ENCODE measurements around the gene KLF6. TPM values are rescaled to one million over a fixed set of nuclear protein-coding genes. Genes with fewer than 3 reads are reported as not detected.

Gene KLF6
- total RNA-seq, 1 donor from 2014 or later, result 151 TPM

- no peak for ATAC-seq (ENCODE audit: low read depth)
- H3K36me3 Mint-ChIP-seq (ENCODE audit: low read depth), result peaks cover 9% of the 10 kb centered on the region
- no peak for TF ChIP-seq CTCF (IDR thresholded peaks at IDR 0.05)
- no peak for DNase-seq
- intact Hi-C loops (cut with micrococcal nuclease), result no loop called here
- H3K4me1 Mint-ChIP-seq, result peaks cover 77% of the 10 kb centered on the region
- no peaks in the 10 kb centered on the region for H3K27me3 Mint-ChIP-seq
- H3K27ac Mint-ChIP-seq, result no peak overlapping the region
- CTCF ChIA-PET, result interaction anchor here (0.9 kb wide), 1 partner anchor 18 kb away, joined by 3 read pairs; no protein-coding TSS in a partner anchor
- no peak overlapping the region for H3K4me3 Mint-ChIP-seq
- POLR2A ChIA-PET, result interaction anchor here (0.9 to 3.9 kb wide), 7 partner anchors 11 to 279 kb away, joined by 3 to 39 read pairs (median 5); partner anchors contain the start of gene KLF6
- H3K9me3 Mint-ChIP-seq, result peaks cover 5% of the 10 kb centered on the region
These were observed 21.0 kb downstream of the KLF6 start for GRCh38 chr10:3763852-3764625.

- Mint-ChIP-seq H3K27ac (peak overlapping the region; percentile 99), H3K27me3 (no peaks in the 10 kb centered on the region), H3K36me3 (ENCODE audit: low read depth) (peaks cover 10% of the 10 kb centered on the region), H3K4me1 (peaks cover 87% of the 10 kb centered on the region), H3K9me3 (peaks cover 5% of the 10 kb centered on the region), H3K4me3 (no peak overlapping the region)
- DNase-seq, result no peak
- ChIA-PET POLR2A (interaction anchor here (0.9 to 3.9 kb wide), 6 partner anchors 10 to 278 kb away, joined by 3 to 39 read pairs (median 4); partner anchors contain the start of gene KLF6), CTCF (no interaction called here)
- intact Hi-C loops (cut with micrococcal nuclease), result no loop called here
- no peak for ATAC-seq (ENCODE audit: low read depth)
- no peak for TF ChIP-seq CTCF (IDR thresholded peaks at IDR 0.05)
These were observed 22.0 kb downstream of the KLF6 start for GRCh38 chr10:3763035-3763456.

GRCh38 chr10:3762309-3762708 lies 22.7 kb downstream of the KLF6 start:
- TF ChIP-seq CTCF (IDR thresholded peaks at IDR 0.05), result no peak
- Mint-ChIP-seq H3K27me3 (no peaks in the 10 kb centered on the region), H3K9me3 (peaks cover 5% of the 10 kb centered on the region), H3K27ac (peak overlapping the region; percentile 99), H3K4me3 (no peak overlapping the region), H3K36me3 (ENCODE audit: low read depth) (peaks cover 10% of the 10 kb centered on the region), H3K4me1 (peaks cover 94% of the 10 kb centered on the region)
- no peak for ATAC-seq (ENCODE audit: low read depth)
- intact Hi-C loops (cut with micrococcal nuclease), result no loop called here
- DNase-seq, result no peak
- ChIA-PET POLR2A (interaction anchor here (0.7 to 3.3 kb wide), 8 partner anchors 10 to 365 kb away, joined by 3 to 191 read pairs (median 4); partner anchors contain the start of gene KLF6), CTCF (no interaction called here)

GRCh38 chr10:3761904-3762303 lies 23.1 kb downstream of the KLF6 start:
- intact Hi-C loops (cut with micrococcal nuclease), result loop anchor here (1.0 to 2.0 kb wide), 9 partner anchors 20 to 901 kb away; no protein-coding TSS in a partner anchor
- H3K4me1 Mint-ChIP-seq, result peaks cover 98% of the 10 kb centered on the region
- peaks cover 5% of the 10 kb centered on the region for H3K9me3 Mint-ChIP-seq
- H3K4me3 Mint-ChIP-seq, result no peak overlapping the region
- H3K27ac Mint-ChIP-seq, result peak overlapping the region; percentile 99
- no peak for TF ChIP-seq CTCF (IDR thresholded peaks at IDR 0.05)
- ATAC-seq (ENCODE audit: low read depth) (no peak), DNase-seq (no peak)
- peaks cover 10% of the 10 kb centered on the region for H3K36me3 Mint-ChIP-seq (ENCODE audit: low read depth)
- no peaks in the 10 kb centered on the region for H3K27me3 Mint-ChIP-seq
- CTCF ChIA-PET, result interaction anchor here (1.1 to 1.5 kb wide), 2 partner anchors 20 to 522 kb away, joined by 3 to 8 read pairs; no protein-coding TSS in a partner anchor
- POLR2A ChIA-PET, result interaction anchor here (0.7 to 3.3 kb wide), 22 partner anchors 8 to 874 kb away, joined by 3 to 191 read pairs (median 4); partner anchors contain the start of gene KLF6
